Breast epithelium (tissue), 4 donors: ENCODE data around the gene TFPI2. TPM values are rescaled to one million over a fixed set of nuclear protein-coding genes. Genes with fewer than 3 reads are reported as not detected.

Experiments used
- DNase-seq, 2 donors: peaks; one replicate each; pipeline ENCODE4 v3.0.0-alpha.2; 2019; ENCODE audit warnings: low spot score in 2 of 2
- H3K27ac ChIP-seq, 2 donors: fragments of 200-600 bp; sonication (generic) in 1 of 2; one replicate each; pipeline ENCODE4 v1.5.1; 2016 to 2019; ENCODE audit warnings: mild to moderate bottlenecking in 1 of 2
- H3K27me3 ChIP-seq, 2 donors: fragments of 200-600 bp; sonication (generic) in 1 of 2; one replicate each; pipeline versions ENCODE4 v1.5.1 to v1.6.0; 2017 to 2019; ENCODE audit warnings: control low read depth in 1 of 2, mild to moderate bottlenecking in 1 of 2
- H3K36me3 ChIP-seq: fragments of 200-600 bp; one replicate; pipeline ENCODE4 v1.5.1; 2019
- H3K4me1 ChIP-seq, 2 donors: fragments of 200-600 bp; sonication (generic); one replicate each; pipeline ENCODE4 v1.5.1; 2016 to 2019; ENCODE audit warnings: control low read depth in 1 of 2
- H3K4me3 ChIP-seq, 3 donors: fragments of 200-600 bp; sonication (generic); 1 replicate in 2 of 3; 2 replicates in 1 of 3; pipeline ENCODE4 v1.5.1; 2016 to 2019; ENCODE audit warnings: mild to moderate bottlenecking in 3 of 3, moderate library complexity in 2 of 3
- H3K9me3 ChIP-seq, 2 donors: fragments of 200-600 bp; sonication (generic) in 1 of 2; one replicate each; pipeline ENCODE4 v1.5.1; 2016 to 2019; ENCODE audit warnings: control low read depth in 1 of 2
- CTCF ChIP-seq, 3 donors: fragments of 450-650 bp; IDR thresholded peaks; one replicate each; pipeline ENCODE4 v1.5.1; 2016 to 2017; ENCODE audit warnings: antibody characterized with exemption in 3 of 3, mild to moderate bottlenecking in 3 of 3, moderate library complexity in 3 of 3
- POLR2A ChIP-seq: fragments of 450-650 bp; IDR thresholded peaks from one replicate; pipeline ENCODE4 v1.6.1; 2016; ENCODE audit warnings: antibody characterized with exemption, mild to moderate bottlenecking, moderate library complexity
- POLR2AphosphoS5 ChIP-seq, 3 donors: sonication (generic); formaldehyde crosslinking; IDR thresholded peaks; one replicate each; pipeline ENCODE4 v1.6.1; 2017; ENCODE audit warnings: antibody characterized with exemption in 3 of 3
- intact Hi-C: fragments of 100-400 bp; cut with DNase I; formaldehyde crosslinking; loops from one replicate; pipeline ENCODE4 v1.15.1; 2023; ENCODE audit warnings: low total_unique reads
- total RNA-seq, 3 donors: library from RNA; depleted of rRNA; stranded (reverse); fragments of >200 nt; gene quantifications; one replicate each; pipeline ENCODE4 v1.1.0, GENCODE V29; 2016

Gene TFPI2
- total RNA-seq, 3 donors from 2014 or later, result 1.8 to 223 (median 46.7) TPM

GRCh38 chr7:93855797-93856196 lies 34.8 kb downstream of the TFPI2 start:
- no peaks in the 10 kb centered on the region for H3K27me3 ChIP-seq
- no peak overlapping the region for H3K27ac ChIP-seq
- DNase-seq, result no peak
- TF ChIP-seq POLR2AphosphoS5 (IDR thresholded peaks at IDR 0.05), result no peak
- TF ChIP-seq CTCF (IDR thresholded peaks at IDR 0.05), result no peak
- no peak for TF ChIP-seq POLR2A
- H3K4me1 ChIP-seq, result no peaks in the 10 kb centered on the region
- intact Hi-C loops, result no loop called here
- H3K4me3 ChIP-seq, result no peak overlapping the region
- no peaks in the 10 kb centered on the region for H3K9me3 ChIP-seq
- H3K36me3 ChIP-seq, result no peaks in the 10 kb centered on the region

GRCh38 chr7:93854480-93854879 lies 36.1 kb downstream of the TFPI2 start:
- Histone ChIP-seq H3K27ac (no peak overlapping the region), H3K4me3 (no peak overlapping the region), H3K36me3 (no peaks in the 10 kb centered on the region), H3K4me1 (no peaks in the 10 kb centered on the region), H3K9me3 (no peaks in the 10 kb centered on the region), H3K27me3 (no peaks in the 10 kb centered on the region)
- TF ChIP-seq POLR2AphosphoS5 (IDR thresholded peaks at IDR 0.05) (no peak), CTCF (IDR thresholded peaks at IDR 0.05) (no peak)
- intact Hi-C loops, result no loop called here
- DNase-seq, result no peak

GRCh38 chr7:93851536-93851935 lies 39.0 kb downstream of the TFPI2 start:
- H3K27me3 ChIP-seq, result no peaks in the 10 kb centered on the region
- TF ChIP-seq POLR2AphosphoS5 (IDR thresholded peaks at IDR 0.05) (no peak), CTCF (IDR thresholded peaks at IDR 0.05) (no peak), POLR2A (no peak)
- no peak overlapping the region for H3K4me3 ChIP-seq
- H3K27ac ChIP-seq, result no peak overlapping the region
- no peak for DNase-seq
- H3K9me3 ChIP-seq, result no peaks in the 10 kb centered on the region
- no peaks in the 10 kb centered on the region for H3K4me1 ChIP-seq
- intact Hi-C loops, result no loop called here
- H3K36me3 ChIP-seq, result no peaks in the 10 kb centered on the region

GRCh38 chr7:93843260-93843659 lies 47.3 kb downstream of the TFPI2 start:
- H3K4me3 ChIP-seq, result no peak overlapping the region
- H3K27ac ChIP-seq, result no peak overlapping the region
- no peak for TF ChIP-seq POLR2A
- TF ChIP-seq CTCF (IDR thresholded peaks at IDR 0.05), result no peak
- no peak for TF ChIP-seq POLR2AphosphoS5 (IDR thresholded peaks at IDR 0.05)
- H3K27me3 ChIP-seq, result no peaks in the 10 kb centered on the region
- H3K9me3 ChIP-seq, result no peaks in the 10 kb centered on the region
- DNase-seq, result no peak
- intact Hi-C loops, result no loop called here
- H3K36me3 ChIP-seq, result no peaks in the 10 kb centered on the region
- H3K4me1 ChIP-seq, result no peaks in the 10 kb centered on the region

GRCh38 chr7:93838966-93839365 lies 51.6 kb downstream of the TFPI2 start:
- Histone ChIP-seq H3K27me3 (no peaks in the 10 kb centered on the region), H3K36me3 (no peaks in the 10 kb centered on the region), H3K4me1 (no peaks in the 10 kb centered on the region), H3K27ac (no peak overlapping the region), H3K4me3 (no peak overlapping the region), H3K9me3 (no peaks in the 10 kb centered on the region)
- intact Hi-C loops, result no loop called here
- DNase-seq, result no peak
- TF ChIP-seq POLR2AphosphoS5 (IDR thresholded peaks at IDR 0.05) (no peak), CTCF (IDR thresholded peaks at IDR 0.05) (no peak), POLR2A (no peak)
